Measurements from ENCODE around the gene KIAA0232. TPM values are rescaled to one million over a fixed set of nuclear protein-coding genes. Genes with fewer than 3 reads are reported as not detected.
A peak's percentile ranks its signal among the peaks of the same experiment; 100 is the strongest.

The KIAA0232 gene
- total and polyA plus RNA-seq, 10 donors = 3.2 to 50.6 (median 34.5) TPM

DNA sequence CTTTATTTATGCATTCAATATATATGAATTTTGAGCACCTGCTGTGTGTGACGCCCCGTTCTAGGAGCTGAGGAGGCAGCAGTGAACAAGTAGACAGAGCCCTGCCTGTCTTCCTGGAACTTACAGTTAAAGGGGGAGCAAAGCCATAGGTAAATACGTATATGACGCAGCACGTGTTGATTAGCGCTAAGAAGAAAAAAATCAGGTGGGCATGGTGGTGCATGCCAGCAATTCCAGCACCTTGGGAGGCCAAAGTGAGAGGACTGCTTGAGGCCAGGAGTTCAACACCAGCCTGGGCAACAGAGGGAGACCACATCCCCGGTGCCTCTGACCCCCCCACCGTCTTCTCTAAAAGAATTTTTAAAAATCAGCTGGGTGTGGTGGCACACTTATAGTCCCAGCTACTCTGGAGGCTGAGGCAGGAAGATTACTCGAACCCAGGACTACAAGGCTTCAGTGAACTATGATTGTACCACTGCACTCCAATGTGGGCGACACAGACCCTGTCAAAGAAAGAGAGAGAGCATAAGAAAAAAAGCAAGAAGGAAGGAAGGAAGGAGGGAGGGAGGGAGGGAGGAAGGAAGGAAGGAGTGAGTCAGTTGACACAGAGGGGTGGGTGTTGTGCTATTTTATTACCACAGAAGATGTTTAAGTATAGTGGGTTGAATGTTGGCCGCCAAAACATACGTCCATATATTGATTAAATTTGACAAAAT lies 5.4 kb upstream of the KIAA0232 start:
- peak overlapping the region in 7 of 8 donors; percentile 35 to 82 (median 73) for H3K27ac ChIP-seq
- TF ChIP-seq POLR2AphosphoS5 (IDR thresholded peaks at IDR 0.05) (no peak), POLR2A (IDR thresholded peaks at IDR 0.05) (no peak)
- TF ChIP-seq, protein P1, sequence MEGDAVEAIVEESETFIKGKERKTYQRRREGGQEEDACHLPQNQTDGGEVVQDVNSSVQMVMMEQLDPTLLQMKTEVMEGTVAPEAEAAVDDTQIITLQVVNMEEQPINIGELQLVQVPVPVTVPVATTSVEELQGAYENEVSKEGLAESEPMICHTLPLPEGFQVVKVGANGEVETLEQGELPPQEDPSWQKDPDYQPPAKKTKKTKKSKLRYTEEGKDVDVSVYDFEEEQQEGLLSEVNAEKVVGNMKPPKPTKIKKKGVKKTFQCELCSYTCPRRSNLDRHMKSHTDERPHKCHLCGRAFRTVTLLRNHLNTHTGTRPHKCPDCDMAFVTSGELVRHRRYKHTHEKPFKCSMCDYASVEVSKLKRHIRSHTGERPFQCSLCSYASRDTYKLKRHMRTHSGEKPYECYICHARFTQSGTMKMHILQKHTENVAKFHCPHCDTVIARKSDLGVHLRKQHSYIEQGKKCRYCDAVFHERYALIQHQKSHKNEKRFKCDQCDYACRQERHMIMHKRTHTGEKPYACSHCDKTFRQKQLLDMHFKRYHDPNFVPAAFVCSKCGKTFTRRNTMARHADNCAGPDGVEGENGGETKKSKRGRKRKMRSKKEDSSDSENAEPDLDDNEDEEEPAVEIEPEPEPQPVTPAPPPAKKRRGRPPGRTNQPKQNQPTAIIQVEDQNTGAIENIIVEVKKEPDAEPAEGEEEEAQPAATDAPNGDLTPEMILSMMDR (IDR thresholded peaks at IDR 0.05 in 8 of 11, conservative IDR thresholded peaks at IDR 0.05 in 3 of 11) = no peak
- H3K27me3 ChIP-seq (replicated peaks in 1 of 7) = no peaks in the 10 kb centered on the region
- no peaks in the 10 kb centered on the region for H3K36me3 ChIP-seq
- intact Hi-C loops (cut with DNase I; ENCODE audit: low total_unique reads) = no loop called here
- H3K4me1 ChIP-seq = peaks cover 0 to 49% (median 32%) of the 10 kb centered on the region in 6 donors
- 66 to 73% (median 68%) methylated on average over 12 of the region's 12 CpGs for WGBS, 5 donors
- H3K4me3 ChIP-seq = peak overlapping the region in 1 of 8 donors; percentile 25
- DNase-seq = no peak
- H3K9me3 ChIP-seq = no peaks in the 10 kb centered on the region

DNA sequence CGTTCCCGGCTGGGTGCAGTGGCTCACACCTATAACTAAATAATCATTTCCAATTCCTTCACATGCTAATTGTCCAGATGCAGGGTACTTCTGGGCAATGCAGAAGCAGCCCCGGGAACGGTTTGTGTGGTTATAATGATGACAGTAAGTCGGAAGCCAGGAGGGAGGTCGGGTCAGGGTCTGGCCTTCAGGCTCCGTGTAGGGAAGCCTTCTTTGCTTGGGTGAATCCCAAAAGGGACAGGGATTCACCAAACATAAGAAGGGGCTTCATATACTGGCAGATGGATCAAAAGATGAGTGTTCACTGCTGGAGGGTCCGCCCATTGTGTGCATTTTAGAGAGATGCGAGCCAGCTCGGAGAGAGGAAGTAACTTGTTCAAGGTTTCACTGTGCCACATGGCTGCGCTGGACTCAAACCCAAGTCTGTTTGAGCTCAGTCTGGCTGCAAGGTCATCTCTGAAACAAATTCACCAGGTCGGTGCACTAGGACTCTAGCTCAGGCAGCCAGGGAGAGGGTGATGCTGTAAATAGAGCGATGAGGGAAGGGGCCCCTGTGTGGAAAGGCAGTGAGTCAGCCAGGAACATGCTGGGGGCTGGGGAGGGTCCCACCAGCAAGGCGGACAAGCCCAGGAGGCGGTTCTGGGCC lies 4.8 kb upstream of the KIAA0232 start:
- H3K4me3 ChIP-seq = peak overlapping the region in 1 of 8 donors; percentile 25
- H3K9me3 ChIP-seq = no peaks in the 10 kb centered on the region
- 42 to 53% (median 45%) methylated on average over 15 of the region's 15 CpGs for WGBS, 5 donors
- TF ChIP-seq POLR2A (IDR thresholded peaks at IDR 0.05) (no peak), POLR2AphosphoS5 (IDR thresholded peaks at IDR 0.05) (peak in 1 of 3 donors; percentile 17)
- DNase-seq = peak; percentile 81
- H3K27ac ChIP-seq = peak overlapping the region; percentile 35 to 82 (median 71)
- intact Hi-C loops (cut with DNase I; ENCODE audit: low total_unique reads) = no loop called here
- H3K27me3 ChIP-seq (replicated peaks in 1 of 7) = no peaks in the 10 kb centered on the region
- H3K4me1 ChIP-seq = peaks cover 0 to 51% (median 32%) of the 10 kb centered on the region in 6 donors
- no peaks in the 10 kb centered on the region for H3K36me3 ChIP-seq

DNA sequence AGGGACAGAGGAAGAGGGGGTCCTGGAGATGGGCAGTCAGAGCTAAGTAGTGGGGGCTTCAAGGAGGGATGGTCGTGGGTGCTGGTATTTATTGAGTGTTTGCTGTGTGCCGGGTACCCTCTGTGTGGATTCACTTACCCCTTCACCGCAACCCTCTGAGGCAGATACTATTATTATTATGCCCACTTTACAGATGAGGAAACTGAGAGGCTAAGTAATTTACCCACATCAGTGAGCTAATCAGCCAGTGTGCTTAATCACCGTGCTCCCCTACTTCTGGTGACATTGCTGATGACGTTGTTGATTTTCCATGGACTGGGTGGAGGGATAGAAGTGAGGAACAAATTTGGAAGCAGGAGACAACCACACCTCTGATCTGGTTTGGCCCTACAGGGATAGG lies 4.1 kb upstream of the KIAA0232 start:
- TF ChIP-seq POLR2A (IDR thresholded peaks at IDR 0.05) (no peak), POLR2AphosphoS5 (IDR thresholded peaks at IDR 0.05) (no peak)
- TF ChIP-seq, protein P1 (IDR thresholded peaks at IDR 0.05 in 8 of 11, conservative IDR thresholded peaks at IDR 0.05 in 3 of 11) = no peak
- Histone ChIP-seq H3K27me3 (replicated peaks in 1 of 7) (no peaks in the 10 kb centered on the region), H3K36me3 (no peaks in the 10 kb centered on the region), H3K27ac (peak overlapping the region; percentile 35 to 82 (median 71)), H3K9me3 (no peaks in the 10 kb centered on the region), H3K4me3 (no peak overlapping the region), H3K4me1 (peaks cover 0 to 51% (median 32%) of the 10 kb centered on the region in 6 donors)
- WGBS, 5 donors = 78 to 92% (median 89%) methylated on average over 5 of the region's 5 CpGs
- intact Hi-C loops (cut with DNase I; ENCODE audit: low total_unique reads) = no loop called here
- DNase-seq = no peak

DNA sequence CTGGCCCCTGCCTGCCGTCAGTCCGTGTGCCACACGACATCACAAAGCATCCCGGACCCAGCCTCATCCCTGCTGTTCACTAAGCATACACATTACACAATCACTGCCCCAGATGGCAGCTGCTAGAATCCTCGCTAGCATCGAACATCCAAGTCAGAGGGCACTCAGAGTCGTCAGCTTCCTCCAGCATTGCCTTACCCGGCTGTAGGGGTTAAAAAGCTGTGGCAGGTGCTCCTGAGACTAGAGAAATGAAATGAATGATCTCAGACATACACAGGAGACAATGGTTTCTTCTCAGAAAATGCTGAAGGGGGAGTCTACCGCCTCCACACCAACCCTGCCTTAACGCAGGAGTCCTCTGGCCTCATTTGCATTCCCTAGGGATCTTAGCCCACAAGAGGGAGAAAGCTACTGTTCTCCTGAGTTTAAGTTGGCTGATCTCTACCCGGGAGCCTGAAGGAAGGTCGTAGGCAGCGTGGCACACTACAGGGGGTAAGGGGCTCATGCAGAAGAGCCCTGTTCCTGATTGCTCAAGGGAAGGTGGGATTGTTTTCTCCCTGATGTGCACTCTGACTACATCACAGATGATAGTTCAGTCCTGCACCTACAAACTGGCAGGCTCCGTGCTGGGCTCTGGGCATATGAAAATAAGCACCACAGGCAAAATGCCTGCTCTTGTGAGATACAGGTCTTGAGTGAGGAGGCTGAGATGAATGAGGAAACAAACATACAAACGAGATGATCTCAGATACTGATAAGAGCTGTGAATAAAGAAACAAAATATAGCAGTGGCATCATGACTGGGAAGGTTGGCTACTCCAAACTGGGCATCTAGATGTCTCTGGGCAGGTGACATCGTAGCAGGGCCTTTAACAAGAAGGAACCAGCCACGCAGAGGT lies 2.6 kb upstream of the KIAA0232 start:
- no peak for DNase-seq
- intact Hi-C loops (cut with DNase I; ENCODE audit: low total_unique reads) = loop anchor here (5.0 to 10.0 kb wide), 2 partner anchors 63 to 95 kb away; partner anchors contain the start of gene BLOC1S4
- Histone ChIP-seq H3K9me3 (no peaks in the 10 kb centered on the region), H3K36me3 (no peaks in the 10 kb centered on the region), H3K4me1 (peaks cover 10 to 58% (median 45%) of the 10 kb centered on the region in 6 donors), H3K27me3 (replicated peaks in 1 of 7) (no peaks in the 10 kb centered on the region), H3K27ac (peak overlapping the region in 3 of 8 donors; percentile 7 to 78 (median 11)), H3K4me3 (no peak overlapping the region)
- WGBS, 5 donors = 66 to 75% (median 72%) methylated on average over 17 of the region's 17 CpGs
- TF ChIP-seq POLR2AphosphoS5 (IDR thresholded peaks at IDR 0.05) = no peak
- TF ChIP-seq, protein P1 (IDR thresholded peaks at IDR 0.05 in 8 of 11, conservative IDR thresholded peaks at IDR 0.05 in 3 of 11) = no peak
- TF ChIP-seq POLR2A (IDR thresholded peaks at IDR 0.05) = no peak
